HEK293T (cell line): ENCODE data around the gene VPS45.

ENCODE experiments used
- CTCF ChIA-PET: fragments of 350-600 bp; formaldehyde crosslinking; extraction: SDS; loops from one replicate; lab custom pipeline; 2021; ENCODE audit warnings: antibody characterized with exemption, inconsistent platforms; lab: Yijun Ruan, JAX
- POLR2A ChIA-PET: fragments of 350-600 bp; formaldehyde crosslinking; extraction: SDS; loops from one replicate; lab custom pipeline; 2020; ENCODE audit warnings: antibody characterized with exemption, inconsistent platforms; lab: Yijun Ruan, JAX
- DNase-seq: peaks from one replicate; pipeline ENCODE4 v3.0.0; 2012; ENCODE audit warnings: mixed read lengths; ENCODE audit errors: extremely low spot score
- ARNT ChIP-seq: fragments of 450-650 bp; IDR thresholded peaks from 2 replicates; pipeline ENCODE4 v1.6.1; 2017; ENCODE audit warnings: mild to moderate bottlenecking
- BHLHE40 ChIP-seq: fragments of 450-650 bp; IDR thresholded peaks from 2 replicates; pipeline ENCODE4 v1.6.1; 2016; ENCODE audit warnings: mild to moderate bottlenecking, moderate library complexity, borderline replicate concordance
- CTBP1 ChIP-seq: fragments of 450-650 bp; IDR thresholded peaks from 2 replicates; pipeline ENCODE4 v1.6.1; 2016; ENCODE audit warnings: borderline replicate concordance
- ELF4 ChIP-seq: fragments of 450-650 bp; IDR thresholded peaks from 2 replicates; pipeline ENCODE4 v1.6.1; 2017; ENCODE audit warnings: antibody characterized with exemption
- FOXA1 ChIP-seq: fragments of 450-650 bp; IDR thresholded peaks from 2 replicates; pipeline ENCODE4 v1.6.1; 2016; ENCODE audit warnings: mild to moderate bottlenecking
- FOXK2 ChIP-seq: fragments of 450-650 bp; IDR thresholded peaks from 2 replicates; pipeline ENCODE4 v1.6.1; 2016; ENCODE audit warnings: mild to moderate bottlenecking
- FOXM1 ChIP-seq: fragments of 450-650 bp; IDR thresholded peaks from 2 replicates; pipeline ENCODE4 v1.6.1; 2017; ENCODE audit warnings: mild to moderate bottlenecking, borderline replicate concordance
- HDGF ChIP-seq: fragments of 450-650 bp; IDR thresholded peaks from 2 replicates; pipeline ENCODE4 v1.6.1; 2017; ENCODE audit warnings: antibody characterized with exemption, borderline replicate concordance
- L3MBTL2 ChIP-seq: fragments of 450-650 bp; conservative IDR thresholded peaks from 2 replicates; pipeline ENCODE4 v1.6.1; 2016; ENCODE audit warnings: mild to moderate bottlenecking
- LEF1 ChIP-seq: fragments of 450-650 bp; IDR thresholded peaks from 2 replicates; pipeline ENCODE4 v1.6.1; 2017; ENCODE audit warnings: mild to moderate bottlenecking, borderline replicate concordance
- NFRKB ChIP-seq: fragments of 450-650 bp; IDR thresholded peaks from 2 replicates; pipeline ENCODE4 v1.6.1; 2016; ENCODE audit warnings: mild to moderate bottlenecking, moderate library complexity
- SP1 ChIP-seq: fragments of 450-650 bp; IDR thresholded peaks from 2 replicates; pipeline ENCODE4 v1.6.1; 2017
- SUZ12 ChIP-seq: fragments of 450-650 bp; IDR thresholded peaks from 2 replicates; pipeline ENCODE4 v1.6.1; 2016; ENCODE audit warnings: mild to moderate bottlenecking
- TARDBP ChIP-seq: fragments of 450-650 bp; IDR thresholded peaks from 2 replicates; pipeline ENCODE4 v1.6.1; 2016
- ZNF384 ChIP-seq: fragments of 450-650 bp; IDR thresholded peaks from 2 replicates; pipeline ENCODE4 v1.6.1; 2016
- TF ChIP-seq, protein P1 (sequence below): fragments of 450-650 bp; IDR thresholded peaks from 2 replicates; pipeline ENCODE4 v1.6.1; 2016

Gene VPS45

DNA sequence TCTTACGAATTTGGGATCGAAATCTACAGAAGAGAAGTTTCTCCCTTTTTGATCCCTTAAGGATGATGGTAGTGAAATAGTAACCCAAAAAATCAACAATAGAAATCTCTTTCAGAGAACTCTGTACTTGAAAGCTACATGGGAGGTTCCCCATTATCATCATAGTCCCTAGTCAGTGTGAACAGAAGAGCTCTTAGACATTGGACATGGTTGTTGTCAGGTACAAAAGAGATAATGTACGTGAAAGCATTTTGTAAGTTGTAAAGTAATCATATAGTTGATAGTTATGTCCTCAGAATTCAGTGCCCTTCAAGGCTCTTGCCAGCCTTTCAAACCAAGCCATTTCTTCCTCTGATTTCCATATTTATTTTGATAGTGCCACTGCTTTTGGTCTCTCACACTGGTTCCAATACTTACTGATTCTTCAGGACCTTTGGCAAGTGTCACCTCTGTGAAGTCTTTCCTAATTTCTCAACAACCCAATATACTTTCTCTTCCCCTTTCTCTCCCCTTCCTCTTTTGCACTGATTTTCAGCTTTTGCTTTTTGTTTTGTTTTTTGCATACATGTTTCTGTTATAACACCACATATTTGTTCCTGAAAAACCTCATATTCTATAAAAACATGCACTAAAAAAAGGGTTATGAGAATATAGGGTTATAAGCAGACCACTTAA, 22.4 kb downstream of the VPS45 start:
- no peak for DNase-seq
- CTCF ChIA-PET, result no interaction called here
- TF ChIP-seq L3MBTL2 (no peak), SP1 (no peak), HDGF (no peak), BHLHE40 (no peak), LEF1 (no peak), FOXK2 (no peak), ARNT (no peak), TARDBP (no peak), ZNF384 (no peak), FOXM1 (no peak), CTBP1 (no peak), FOXA1 (no peak), NFRKB (no peak)
- POLR2A ChIA-PET, result interaction anchor here (1.1 kb wide), 1 partner anchor 22 kb away, joined by 3 read pairs; the partner anchor contains the start of gene VPS45

DNA sequence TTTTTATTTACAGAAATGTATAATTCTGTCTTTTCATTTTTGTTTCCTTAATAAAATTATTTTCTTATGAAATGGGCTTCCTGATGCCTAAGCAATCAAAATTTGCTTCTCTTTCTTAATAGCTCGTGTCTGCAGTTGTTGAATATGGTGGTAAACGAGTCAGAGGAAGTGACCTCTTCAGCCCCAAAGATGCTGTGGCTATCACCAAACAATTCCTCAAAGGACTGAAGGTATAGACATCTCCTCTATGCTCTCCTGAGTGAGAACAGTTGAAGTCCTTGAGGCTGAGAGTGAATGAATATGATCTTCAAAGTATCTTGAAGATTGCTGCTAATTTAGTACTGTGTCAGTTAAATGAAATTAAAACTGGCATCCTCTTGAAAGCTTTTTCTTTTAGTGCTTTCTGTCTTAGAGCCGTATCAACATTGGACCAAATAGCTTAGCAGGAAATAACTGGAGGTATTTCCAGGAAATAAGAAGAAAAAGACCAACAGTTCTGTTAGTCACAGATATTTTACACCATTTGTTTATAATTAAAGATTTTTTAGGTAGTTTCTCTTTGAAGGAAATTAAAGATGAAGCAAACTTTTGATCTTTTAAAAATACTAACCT, 24.7 kb downstream of the VPS45 start:
- ChIA-PET CTCF (interaction anchor here (0.7 kb wide), 1 partner anchor 59 kb away, joined by 3 read pairs; no protein-coding TSS in a partner anchor), POLR2A (interaction anchor here (1.0 kb wide), 1 partner anchor 15 kb away, joined by 3 read pairs; no protein-coding TSS in a partner anchor)
- no peak for DNase-seq
- TF ChIP-seq FOXK2 (no peak), LEF1 (no peak), CTBP1 (no peak), FOXM1 (no peak), TARDBP (no peak), SP1 (no peak), HDGF (no peak), ELF4 (no peak), NFRKB (no peak)
- TF ChIP-seq, protein P1, sequence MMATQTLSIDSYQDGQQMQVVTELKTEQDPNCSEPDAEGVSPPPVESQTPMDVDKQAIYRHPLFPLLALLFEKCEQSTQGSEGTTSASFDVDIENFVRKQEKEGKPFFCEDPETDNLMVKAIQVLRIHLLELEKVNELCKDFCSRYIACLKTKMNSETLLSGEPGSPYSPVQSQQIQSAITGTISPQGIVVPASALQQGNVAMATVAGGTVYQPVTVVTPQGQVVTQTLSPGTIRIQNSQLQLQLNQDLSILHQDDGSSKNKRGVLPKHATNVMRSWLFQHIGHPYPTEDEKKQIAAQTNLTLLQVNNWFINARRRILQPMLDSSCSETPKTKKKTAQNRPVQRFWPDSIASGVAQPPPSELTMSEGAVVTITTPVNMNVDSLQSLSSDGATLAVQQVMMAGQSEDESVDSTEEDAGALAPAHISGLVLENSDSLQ, result no peak

DNA sequence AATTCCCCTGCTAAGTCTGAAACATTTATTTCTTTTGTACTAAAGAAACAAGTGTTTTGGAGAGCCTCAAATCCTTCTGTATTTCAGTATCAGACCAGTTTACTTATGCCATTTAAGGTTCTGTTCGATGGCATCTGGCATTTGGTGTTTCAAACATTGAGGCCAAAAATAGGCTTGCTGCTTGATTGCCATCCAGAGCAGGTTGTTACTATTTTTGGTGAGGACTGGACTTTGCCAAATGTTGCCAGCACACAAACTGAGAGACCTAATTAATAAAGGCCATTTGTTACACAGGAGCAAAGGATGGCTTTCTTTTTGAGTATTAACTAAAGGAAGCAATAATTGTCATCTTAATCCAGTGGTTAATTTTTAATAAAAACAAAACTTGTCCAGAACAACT, 26.2 kb downstream of the VPS45 start:
- no peak for DNase-seq
- CTCF ChIA-PET, result no interaction called here
- TF ChIP-seq, protein P1, result no peak
- TF ChIP-seq FOXA1 (no peak), ARNT (no peak), ZNF384 (no peak), SUZ12 (no peak), NFRKB (no peak)

DNA sequence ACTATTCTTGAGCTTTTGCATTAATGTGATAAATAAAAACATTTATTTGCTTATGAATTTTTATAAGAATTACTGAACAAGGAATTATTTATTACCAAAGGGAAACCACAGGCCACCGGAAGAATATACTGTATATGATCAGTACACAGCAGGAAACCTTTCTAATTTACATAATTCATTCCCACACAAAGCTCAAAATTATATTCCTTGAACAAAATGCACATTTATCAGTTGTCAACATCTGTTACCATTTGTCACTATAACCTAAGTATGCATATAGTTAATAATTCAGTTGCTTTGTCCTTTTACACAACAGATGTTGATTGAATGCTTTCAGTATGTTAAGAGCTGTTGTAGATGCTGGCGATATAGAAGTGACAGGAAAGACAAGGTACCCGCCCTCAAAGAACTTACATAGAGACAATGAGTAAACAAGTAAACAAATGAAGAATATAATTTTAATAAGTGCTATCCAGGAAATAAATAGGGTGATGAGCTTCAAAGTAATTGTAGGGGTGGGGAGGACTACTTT, 27.2 kb downstream of the VPS45 start:
- ChIA-PET CTCF (interaction anchor here (0.8 kb wide), 1 partner anchor 74 kb away, joined by 3 read pairs; no protein-coding TSS in a partner anchor), POLR2A (no interaction called here)
- no peak for DNase-seq
- no peak for TF ChIP-seq SP1
- no peak for TF ChIP-seq ZNF384
- no peak for TF ChIP-seq ELF4
- TF ChIP-seq FOXK2, result no peak
- TF ChIP-seq, protein P1, result no peak
- no peak for TF ChIP-seq L3MBTL2

More for the DNA sequence above, 26.2 kb downstream of the VPS45 start:
- POLR2A ChIA-PET, result no interaction called here

DNA sequence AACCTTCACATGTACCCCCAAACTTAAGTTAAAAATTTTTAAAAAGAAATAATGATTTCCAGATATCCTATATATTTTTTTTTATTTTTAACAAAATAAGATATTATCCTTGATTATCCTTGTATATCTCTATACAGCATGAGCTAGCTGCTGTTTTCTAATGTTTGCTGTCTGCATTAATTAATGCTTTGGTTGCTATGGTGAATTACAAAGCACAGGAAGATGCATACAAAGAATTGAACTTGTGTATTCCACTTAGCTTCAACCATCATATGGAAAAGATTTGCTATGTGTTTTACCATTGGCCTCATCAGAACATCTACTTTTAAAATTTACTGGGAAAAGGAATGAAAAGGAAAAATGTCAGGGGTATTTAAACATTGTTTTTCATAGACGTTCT, 35.4 kb downstream of the VPS45 start:
- POLR2A ChIA-PET, result no interaction called here
- no peak for TF ChIP-seq FOXM1
- TF ChIP-seq TARDBP, result no peak
- TF ChIP-seq LEF1, result no peak
- CTCF ChIA-PET, result interaction anchor here (1.6 kb wide), 1 partner anchor 84 kb away, joined by 7 read pairs; no protein-coding TSS in a partner anchor
- DNase-seq, result no peak

DNA sequence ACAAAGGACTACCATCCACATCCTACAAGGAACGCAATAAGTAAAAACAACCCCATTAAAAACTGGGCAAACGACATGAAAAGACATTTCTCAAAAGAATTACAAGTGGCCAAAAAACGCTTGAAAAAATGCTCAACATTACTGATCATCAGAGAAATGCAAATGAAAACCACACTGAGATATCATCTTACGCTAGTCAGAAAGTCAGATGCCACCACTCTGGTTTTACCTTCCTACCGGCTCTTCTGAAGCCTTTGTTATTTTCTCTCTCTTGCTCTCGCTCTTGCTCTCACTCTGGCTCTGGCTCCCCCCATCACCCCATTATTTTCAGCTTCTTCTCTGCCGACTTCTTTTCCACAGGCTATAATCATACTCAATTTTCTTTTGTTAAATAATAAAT, 38.8 kb downstream of the VPS45 start:
- TF ChIP-seq SUZ12, result no peak
- TF ChIP-seq FOXA1, result no peak
- TF ChIP-seq, protein P1, result no peak
- no peak for TF ChIP-seq CTBP1
- no peak for TF ChIP-seq TARDBP
- TF ChIP-seq ZNF384, result no peak
- CTCF ChIA-PET, result no interaction called here
- POLR2A ChIA-PET, result no interaction called here
- DNase-seq, result no peak
